ENCODE measurements around the gene AP5Z1.

GRCh38 chr7:4782333-4783291 is 7.2 kb downstream of the AP5Z1 start:
- no peak for TF ChIP-seq EZH2 (IDR thresholded peaks at IDR 0.05; ENCODE audit: low read length, missing control alignments)
- TF ChIP-seq CTCF (conservative IDR thresholded peaks at IDR 0.05 in 1 of 2, IDR thresholded peaks at IDR 0.05 in 1 of 2; ENCODE audit: low read depth in 1 of 2, low read length in 2 of 2), result no peak
